Activated CD4-positive, alpha-beta memory T cell treated with anti-CD3 and anti-CD28 coated beads for 36 hours (primary cell): ENCODE measurements around the gene MAPRE2. TPM values are rescaled to one million over a fixed set of nuclear protein-coding genes. Genes with fewer than 3 reads are reported as not detected.
"Not testable (repeated sequence)": the region's sequence is repeated elsewhere in the genome, so short reads cannot be mapped to it uniquely, and the experiment has no call there.

Source experiments
- CTCF ChIA-PET: fragments of 350-600 bp; sonication (Branson Sonifier 250); formaldehyde crosslinking; loops from one replicate; lab custom pipeline; 2021; ENCODE audit warnings: antibody characterized with exemption, inconsistent platforms; lab: Charles Lee
- POLR2A ChIA-PET: fragments of 350-600 bp; sonication (Branson Sonifier 250); formaldehyde crosslinking; loops from one replicate; lab custom pipeline; 2021; ENCODE audit warnings: antibody characterized with exemption; lab: Charles Lee
- DNase-seq: peaks from one replicate; pipeline ENCODE4 v3.0.0-alpha.2; 2020
- H3K27ac Mint-ChIP-seq: one replicate; pipeline ENCODE4 v1.8.0; 2021; ENCODE audit warnings: mixed read lengths
- H3K27me3 Mint-ChIP-seq: one replicate; pipeline ENCODE4 v1.8.0; 2021; ENCODE audit warnings: mixed read lengths
- H3K36me3 Mint-ChIP-seq: one replicate; pipeline ENCODE4 v1.8.0; 2021; ENCODE audit warnings: mixed read lengths
- H3K4me1 Mint-ChIP-seq: one replicate; pipeline ENCODE4 v1.8.0; 2021; ENCODE audit warnings: low read depth, mixed read lengths
- H3K4me3 Mint-ChIP-seq: one replicate; pipeline ENCODE4 v1.8.0; 2021; ENCODE audit warnings: mild to moderate bottlenecking, mixed read lengths
- H3K9me3 Mint-ChIP-seq: one replicate; pipeline ENCODE4 v1.8.0; 2021; ENCODE audit warnings: mixed read lengths
- intact Hi-C: fragments of 100-400 bp; cut with micrococcal nuclease; formaldehyde crosslinking; loops from one replicate; pipeline ENCODE4 v1.15.1; 2023
- total RNA-seq, 2 experiments: library from RNA; stranded (reverse); gene quantifications; one replicate each; pipeline ENCODE4 v1.2.3, GENCODE V29; 2021

MAPRE2 gene
- total RNA-seq, 2 experiments from 2014 or later: 46.4 to 46.5 TPM

GRCh38 chr18:35097763-35098162 lies 56.5 kb downstream of the MAPRE2 start:
- no peak for DNase-seq
- Mint-ChIP-seq H3K9me3 (no peaks in the 10 kb centered on the region), H3K27me3 (no peaks in the 10 kb centered on the region), H3K36me3 (peaks cover 17% of the 10 kb centered on the region), H3K4me1 (peaks cover 22% of the 10 kb centered on the region), H3K27ac (no peak overlapping the region), H3K4me3 (no peak overlapping the region)
- CTCF ChIA-PET: interaction anchor here (1.2 kb wide), 1 partner anchor 46 kb away, joined by 3 read pairs; no protein-coding TSS in a partner anchor
- POLR2A ChIA-PET: no interaction called here
- intact Hi-C loops: loop anchor here (2.0 to 5.0 kb wide), 3 partner anchors 47 to 120 kb away; no protein-coding TSS in a partner anchor

DNA sequence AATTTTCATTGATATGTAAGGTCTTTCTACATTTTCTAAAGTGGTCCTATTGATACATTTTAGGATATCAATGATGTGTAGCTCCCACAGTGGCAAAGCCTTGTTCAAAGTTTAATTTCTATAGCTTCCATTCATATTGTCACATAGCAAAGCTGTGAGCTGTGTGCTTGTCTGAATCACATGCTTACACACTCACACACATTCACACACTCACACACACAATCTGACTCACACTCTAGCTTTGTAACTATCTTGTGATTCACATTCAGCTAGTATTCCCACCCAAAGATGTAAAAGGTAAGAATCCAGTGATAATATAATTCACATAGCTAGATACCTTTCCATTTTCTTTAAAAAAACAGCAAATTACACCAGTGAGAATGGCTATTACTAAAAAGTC lies 58.7 kb downstream of the MAPRE2 start:
- POLR2A ChIA-PET: interaction anchor here (0.5 kb wide), 1 partner anchor 47 kb away, joined by 3 read pairs; no protein-coding TSS in a partner anchor
- CTCF ChIA-PET: interaction anchor here (0.9 kb wide), 1 partner anchor 235 kb away, joined by 3 read pairs; no protein-coding TSS in a partner anchor
- no peak overlapping the region for H3K4me3 Mint-ChIP-seq
- peaks cover 14% of the 10 kb centered on the region for H3K4me1 Mint-ChIP-seq
- H3K27me3 Mint-ChIP-seq: no peaks in the 10 kb centered on the region
- H3K9me3 Mint-ChIP-seq: no peaks in the 10 kb centered on the region
- intact Hi-C loops: loop anchor here (5.0 kb wide), 1 partner anchor 123 kb away; no protein-coding TSS in a partner anchor
- H3K36me3 Mint-ChIP-seq: peaks cover 17% of the 10 kb centered on the region
- H3K27ac Mint-ChIP-seq: no peak overlapping the region
- DNase-seq: no peak

DNA sequence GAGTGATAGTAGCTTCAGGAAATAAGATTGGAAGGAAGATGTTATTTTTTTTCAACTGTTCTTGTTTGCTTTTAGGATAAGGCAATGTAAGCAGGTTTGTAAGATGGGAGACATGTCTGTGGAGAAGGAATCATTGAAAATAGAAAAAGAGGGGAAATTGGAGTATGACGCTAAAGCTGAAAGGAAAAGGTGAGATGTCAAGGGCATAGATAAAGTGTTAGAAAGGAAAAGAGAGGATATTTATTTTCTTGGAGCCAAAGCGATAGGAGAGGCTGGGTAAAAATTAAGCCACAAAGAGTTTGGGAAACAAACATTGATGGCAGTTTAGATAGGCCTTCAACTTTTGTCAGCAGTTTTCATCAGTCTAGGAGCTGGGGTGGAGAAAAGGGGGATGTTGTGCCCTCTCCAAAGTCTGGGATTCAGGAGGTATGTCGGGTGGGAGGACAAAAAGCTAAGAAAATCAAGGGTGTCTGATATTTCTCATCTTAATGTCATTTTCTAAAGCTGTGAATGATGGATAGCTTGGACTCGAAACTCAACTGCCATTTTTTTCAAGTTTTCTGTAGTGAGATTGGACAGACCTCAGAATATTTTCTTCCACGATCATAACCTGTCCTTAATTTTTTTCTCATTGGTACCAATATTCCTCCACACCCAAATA lies 63.3 kb downstream of the MAPRE2 start:
- Mint-ChIP-seq H3K36me3 (peaks cover 30% of the 10 kb centered on the region), H3K9me3 (no peaks in the 10 kb centered on the region), H3K4me1 (peaks cover 34% of the 10 kb centered on the region), H3K4me3 (no peak overlapping the region), H3K27me3 (no peaks in the 10 kb centered on the region), H3K27ac (no peak overlapping the region)
- POLR2A ChIA-PET: no interaction called here
- intact Hi-C loops: loop anchor here (5.0 kb wide), 1 partner anchor 53 kb away; no protein-coding TSS in a partner anchor
- no peak for DNase-seq
- CTCF ChIA-PET: no interaction called here

- no peak overlapping the region for H3K27ac Mint-ChIP-seq
- intact Hi-C loops: loop anchor here (2.0 to 5.0 kb wide), 2 partner anchors 51 to 63 kb away; no protein-coding TSS in a partner anchor
- H3K4me3 Mint-ChIP-seq: no peak overlapping the region
- no peaks in the 10 kb centered on the region for H3K9me3 Mint-ChIP-seq
- ChIA-PET POLR2A (no interaction called here), CTCF (no interaction called here)
- peaks cover 41% of the 10 kb centered on the region for H3K4me1 Mint-ChIP-seq
- no peaks in the 10 kb centered on the region for H3K27me3 Mint-ChIP-seq
- H3K36me3 Mint-ChIP-seq: peaks cover 35% of the 10 kb centered on the region
- DNase-seq: no peak
Observed at GRCh38 chr18:35106013-35106844, 65.0 kb downstream of the MAPRE2 start.

GRCh38 chr18:35106845-35107148 lies 65.6 kb downstream of the MAPRE2 start:
- CTCF ChIA-PET: no interaction called here
- POLR2A ChIA-PET: no interaction called here
- H3K9me3 Mint-ChIP-seq: no peaks in the 10 kb centered on the region
- peaks cover 43% of the 10 kb centered on the region for H3K4me1 Mint-ChIP-seq
- intact Hi-C loops: loop anchor here (2.0 to 5.0 kb wide), 2 partner anchors 51 to 64 kb away; no protein-coding TSS in a partner anchor
- no peaks in the 10 kb centered on the region for H3K27me3 Mint-ChIP-seq
- no peak for DNase-seq
- H3K4me3 Mint-ChIP-seq: no peak overlapping the region
- no peak overlapping the region for H3K27ac Mint-ChIP-seq
- H3K36me3 Mint-ChIP-seq: peaks cover 31% of the 10 kb centered on the region

GRCh38 chr18:35107216-35107615 lies 66.0 kb downstream of the MAPRE2 start:
- CTCF ChIA-PET: no interaction called here
- peaks cover 43% of the 10 kb centered on the region for H3K4me1 Mint-ChIP-seq
- intact Hi-C loops: loop anchor here (2.0 to 5.0 kb wide), 2 partner anchors 50 to 64 kb away; no protein-coding TSS in a partner anchor

GRCh38 chr18:35108088-35108487 lies 66.9 kb downstream of the MAPRE2 start:
- CTCF ChIA-PET, DNase-seq, H3K27me3 Mint-ChIP-seq, H3K4me3 Mint-ChIP-seq, H3K27ac Mint-ChIP-seq, H3K9me3 Mint-ChIP-seq, POLR2A ChIA-PET: not testable (repeated sequence)
- intact Hi-C loops: loop anchor here (5.0 kb wide), 1 partner anchor 49 kb away; no protein-coding TSS in a partner anchor
- peaks cover 28% of the 10 kb centered on the region for H3K36me3 Mint-ChIP-seq
- peaks cover 43% of the 10 kb centered on the region for H3K4me1 Mint-ChIP-seq

More at GRCh38 chr18:35107216-35107615, 66.0 kb downstream of the MAPRE2 start:
- no peaks in the 10 kb centered on the region for H3K9me3 Mint-ChIP-seq
- no peaks in the 10 kb centered on the region for H3K27me3 Mint-ChIP-seq
- no peak overlapping the region for H3K27ac Mint-ChIP-seq
- DNase-seq: no peak
- peaks cover 27% of the 10 kb centered on the region for H3K36me3 Mint-ChIP-seq
- H3K4me3 Mint-ChIP-seq: no peak overlapping the region
- POLR2A ChIA-PET: no interaction called here

- intact Hi-C loops: no loop called here
- no peak for DNase-seq
- H3K4me1 Mint-ChIP-seq: peaks cover 43% of the 10 kb centered on the region
- POLR2A ChIA-PET: interaction anchor here (0.9 kb wide), 1 partner anchor 81 kb away, joined by 3 read pairs; no protein-coding TSS in a partner anchor
- H3K27me3 Mint-ChIP-seq: no peaks in the 10 kb centered on the region
- H3K9me3 Mint-ChIP-seq: no peaks in the 10 kb centered on the region
- CTCF ChIA-PET: no interaction called here
- peaks cover 28% of the 10 kb centered on the region for H3K36me3 Mint-ChIP-seq
- no peak overlapping the region for H3K27ac Mint-ChIP-seq
- no peak overlapping the region for H3K4me3 Mint-ChIP-seq
Observed at GRCh38 chr18:35110059-35110458, 68.8 kb downstream of the MAPRE2 start.

- CTCF ChIA-PET: no interaction called here
- no peak for DNase-seq
- H3K27me3 Mint-ChIP-seq: no peaks in the 10 kb centered on the region
- POLR2A ChIA-PET: interaction anchor here (0.9 kb wide), 1 partner anchor 82 kb away, joined by 3 read pairs; no protein-coding TSS in a partner anchor
- peaks cover 28% of the 10 kb centered on the region for H3K36me3 Mint-ChIP-seq
- peaks cover 36% of the 10 kb centered on the region for H3K4me1 Mint-ChIP-seq
- peak overlapping the region; percentile 5 for H3K27ac Mint-ChIP-seq
- no peaks in the 10 kb centered on the region for H3K9me3 Mint-ChIP-seq
- no peak overlapping the region for H3K4me3 Mint-ChIP-seq
- intact Hi-C loops: no loop called here
Observed at GRCh38 chr18:35110554-35111485, 69.6 kb downstream of the MAPRE2 start.

- CTCF ChIA-PET: interaction anchor here (1.0 kb wide), 1 partner anchor 19 kb away, joined by 3 read pairs; no protein-coding TSS in a partner anchor
Observed at GRCh38 chr18:35112696-35113095, 71.5 kb downstream of the MAPRE2 start.

DNA sequence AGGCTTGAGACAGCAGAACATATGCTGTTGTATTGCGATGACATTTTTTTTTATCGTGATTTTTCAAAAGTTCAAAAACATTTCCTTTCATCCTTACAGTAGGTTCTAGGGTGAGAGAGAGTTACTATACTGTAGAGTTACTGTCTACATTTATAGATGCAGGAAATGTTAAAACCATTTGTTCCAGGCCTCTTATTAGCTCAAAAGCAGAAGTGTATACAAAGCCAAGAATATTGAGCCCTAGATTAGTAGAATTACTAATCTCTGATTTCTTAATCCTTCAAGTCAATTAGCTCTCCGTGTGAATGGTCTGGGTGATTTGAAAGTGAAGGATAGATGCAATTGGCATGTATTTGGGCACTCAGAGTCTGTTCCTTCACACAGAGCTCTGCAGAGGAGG lies 73.1 kb downstream of the MAPRE2 start:
- Mint-ChIP-seq H3K9me3 (no peaks in the 10 kb centered on the region), H3K27ac (no peak overlapping the region), H3K36me3 (peaks cover 10% of the 10 kb centered on the region), H3K4me1 (peaks cover 15% of the 10 kb centered on the region), H3K27me3 (no peaks in the 10 kb centered on the region), H3K4me3 (no peak overlapping the region)
- intact Hi-C loops: no loop called here
- ChIA-PET CTCF (no interaction called here), POLR2A (no interaction called here)
- no peak for DNase-seq

More at GRCh38 chr18:35112696-35113095, 71.5 kb downstream of the MAPRE2 start:
- H3K27ac Mint-ChIP-seq: no peak overlapping the region
- intact Hi-C loops: no loop called here
- no peaks in the 10 kb centered on the region for H3K9me3 Mint-ChIP-seq
- H3K36me3 Mint-ChIP-seq: peaks cover 23% of the 10 kb centered on the region
- H3K27me3 Mint-ChIP-seq: no peaks in the 10 kb centered on the region
- peaks cover 25% of the 10 kb centered on the region for H3K4me1 Mint-ChIP-seq
- H3K4me3 Mint-ChIP-seq: no peak overlapping the region
- DNase-seq: no peak
- POLR2A ChIA-PET: no interaction called here
